ENCODE measurements around the gene IZUMO1.
"Not testable (repeated sequence)": the region's sequence is repeated elsewhere in the genome, so short reads cannot be mapped to it uniquely, and the experiment has no call there.

Gene IZUMO1

GRCh38 chr19:48746738-48747575 is at the start of gene IZUMO1:
TSS of gene IZUMO1 (minus strand) at chr19:48746909. CDS start at chr19:48745859, 1,050 bp downstream.
- DNase-seq, result peak; percentile 46

GRCh38 chr19:48795685-48796070 is 49.0 kb upstream of the IZUMO1 start:
- DNase-seq, result no peak

DNA sequence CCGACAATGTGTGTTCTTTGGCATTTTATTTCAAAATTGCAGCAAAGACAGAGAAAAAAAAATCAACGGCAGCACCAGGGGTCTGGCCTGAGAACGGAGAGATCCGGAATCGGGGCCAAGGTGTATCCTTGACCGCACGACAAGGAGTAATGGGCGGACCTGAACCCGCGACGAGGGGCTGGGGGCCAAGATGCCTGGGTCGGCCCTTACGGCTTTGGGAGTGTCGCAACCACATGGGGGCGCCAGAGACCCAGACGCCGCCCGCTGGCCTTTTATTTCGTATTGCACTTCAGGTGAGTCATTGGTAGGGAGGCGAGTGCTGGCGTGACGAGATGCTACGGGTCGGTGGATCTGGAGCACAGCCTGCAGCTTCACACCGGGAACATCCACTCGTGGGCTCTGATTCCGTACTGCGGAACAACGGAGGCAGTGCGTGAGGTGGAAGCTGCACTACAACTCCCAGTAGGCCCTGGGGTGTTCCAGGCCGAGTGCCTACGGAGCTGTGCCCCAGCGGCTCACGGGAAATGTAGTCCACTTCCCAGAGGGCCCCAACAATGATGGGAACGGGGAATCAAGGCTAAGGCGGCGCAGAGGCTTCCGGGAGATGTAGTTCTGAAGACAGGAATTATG is 48.5 kb upstream of the IZUMO1 start:
- peak; percentile 85 for DNase-seq

GRCh38 chr19:48794291-48794690 is 47.6 kb upstream of the IZUMO1 start:
- no peak for DNase-seq

GRCh38 chr19:48793271-48793670 is 46.6 kb upstream of the IZUMO1 start:
- no peak for DNase-seq

GRCh38 chr19:48787331-48787730 is 40.6 kb upstream of the IZUMO1 start:
- DNase-seq, result not testable (repeated sequence)

DNA sequence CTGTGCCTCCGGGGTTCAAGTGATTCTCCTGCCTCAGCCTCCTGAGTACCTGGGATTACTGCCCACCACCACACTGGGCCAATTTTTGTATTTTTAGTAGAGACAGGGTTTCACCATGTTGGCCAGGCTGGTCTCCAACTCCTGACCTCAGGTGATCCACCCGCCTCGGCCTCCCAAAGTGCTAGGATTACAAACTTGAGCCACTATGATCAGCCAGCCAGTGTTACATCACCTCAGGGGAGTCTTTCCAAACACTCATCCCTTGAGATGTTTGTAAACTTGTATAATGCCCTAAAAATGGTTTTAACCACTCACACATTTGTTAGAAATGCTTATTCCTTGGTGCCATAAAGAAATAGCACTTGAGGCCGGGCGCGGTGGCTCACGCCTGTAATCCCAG is 39.7 kb upstream of the IZUMO1 start:
- DNase-seq, result not testable (repeated sequence)

- no peak for DNase-seq
Measured at GRCh38 chr19:48784527-48784926, 37.8 kb upstream of the IZUMO1 start.

DNA sequence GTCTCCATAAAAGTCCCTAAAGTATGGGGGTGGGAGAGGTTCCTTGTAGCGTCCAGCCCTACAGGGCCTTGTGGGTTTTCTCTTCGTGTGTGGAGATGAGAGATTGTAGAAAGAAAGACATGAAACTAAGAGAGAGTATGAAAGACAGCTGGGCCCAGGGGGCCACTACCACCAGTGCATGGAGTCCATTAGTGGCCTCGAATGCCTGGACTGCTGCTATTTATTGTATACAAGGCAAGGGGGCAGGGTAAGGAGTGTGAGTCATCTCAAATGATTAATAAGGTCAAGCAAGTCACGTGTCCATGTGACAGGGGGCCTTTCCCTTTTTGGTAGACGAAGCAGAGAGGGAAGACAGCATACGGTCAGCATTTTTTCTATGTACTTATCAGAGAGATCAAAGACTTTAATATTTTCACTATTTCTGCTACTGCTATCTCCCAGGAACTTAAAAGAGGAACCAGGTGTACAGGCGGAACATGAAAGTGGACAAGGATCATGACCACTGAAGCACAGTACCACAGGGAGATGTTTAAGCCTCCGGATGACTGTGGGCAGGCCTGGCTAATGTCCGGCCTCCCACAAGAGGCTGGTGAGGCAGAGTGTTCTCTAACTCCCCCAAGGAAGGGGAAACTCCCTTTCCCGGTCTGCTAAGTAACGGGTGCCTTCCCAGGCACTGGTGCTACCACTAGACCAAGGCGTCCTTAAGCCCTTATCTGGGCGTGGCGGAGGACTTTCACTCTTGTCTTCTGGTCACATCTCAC is 34.1 kb upstream of the IZUMO1 start:
- no peak for DNase-seq

DNA sequence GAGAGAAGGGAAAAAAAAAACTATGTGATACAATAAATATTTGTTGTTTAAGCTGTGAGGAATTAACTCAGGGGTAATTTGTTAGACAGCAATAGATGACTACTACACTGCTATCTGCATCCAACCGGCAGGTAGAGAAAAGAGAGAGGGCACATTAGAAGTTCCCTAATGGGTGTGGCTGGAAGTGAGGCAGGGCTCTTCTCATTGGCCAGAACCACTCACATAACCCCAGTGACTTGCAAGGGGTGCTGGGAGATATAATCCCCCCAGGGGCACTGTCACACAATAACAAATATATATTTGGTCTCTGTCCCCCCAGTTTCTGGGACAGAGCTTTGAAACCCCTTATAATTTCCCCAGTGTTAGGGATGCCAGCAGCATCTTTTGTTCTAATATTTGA is 32.9 kb upstream of the IZUMO1 start:
- DNase-seq, result no peak

DNA sequence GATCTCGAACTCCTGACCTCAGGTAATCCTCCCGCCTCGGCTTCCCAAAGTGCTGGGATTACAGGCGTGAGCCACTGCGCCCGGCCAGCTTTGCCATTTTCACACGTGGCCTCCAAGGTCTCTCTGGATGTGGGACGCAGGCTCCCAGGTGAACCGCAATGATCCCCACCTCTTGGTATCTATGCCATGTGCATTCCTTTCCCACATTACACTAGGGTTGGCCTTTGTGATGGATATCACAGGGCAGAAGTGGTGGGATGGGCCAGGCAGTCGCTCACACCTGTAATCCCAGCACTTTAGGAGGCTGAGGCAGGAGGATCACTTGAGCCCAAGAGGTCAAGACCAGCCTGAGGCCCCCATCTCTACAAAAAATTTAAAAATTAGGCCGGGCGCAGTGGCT is 31.0 kb upstream of the IZUMO1 start:
- no peak for DNase-seq

- no peak for DNase-seq
Measured at GRCh38 chr19:48777139-48777538, 30.4 kb upstream of the IZUMO1 start.

GRCh38 chr19:48772503-48772953 is 25.8 kb upstream of the IZUMO1 start:
- no peak for DNase-seq

DNA sequence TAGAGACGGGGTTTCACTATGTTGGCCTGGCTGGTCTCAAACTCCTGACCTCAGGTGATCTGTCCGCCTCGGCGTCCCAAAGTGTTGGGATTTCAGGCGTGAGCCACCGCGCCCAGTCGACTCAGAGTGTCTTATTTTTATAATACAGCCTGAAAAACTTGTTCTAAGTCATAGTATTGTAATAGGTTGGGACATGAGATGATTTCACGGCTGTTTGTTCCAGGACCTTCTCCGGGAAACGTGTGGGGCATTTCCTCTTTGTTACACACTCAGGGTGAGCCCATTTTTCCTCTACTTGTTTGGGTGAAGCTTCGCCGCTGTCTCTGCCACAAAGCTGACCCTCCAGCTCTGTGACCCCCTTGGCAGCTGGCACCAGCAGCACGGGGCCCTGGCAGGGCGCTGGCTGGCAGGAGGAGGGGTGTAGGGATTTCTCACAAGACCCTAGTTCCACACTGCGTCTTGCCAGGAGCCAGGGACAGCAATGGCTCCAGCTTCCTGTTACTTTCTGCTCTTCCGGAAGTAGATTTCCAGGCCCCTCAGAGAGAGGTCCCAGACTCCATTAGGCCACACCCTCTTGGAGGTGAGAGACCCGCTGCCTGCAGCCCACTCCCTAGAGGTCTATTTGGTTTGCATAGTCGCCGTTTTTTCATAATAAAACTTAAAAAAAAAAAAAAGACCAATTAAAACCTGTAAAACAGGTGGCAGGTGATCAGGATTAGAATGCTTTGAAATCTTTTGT is 24.2 kb upstream of the IZUMO1 start:
- DNase-seq, result no peak

DNA sequence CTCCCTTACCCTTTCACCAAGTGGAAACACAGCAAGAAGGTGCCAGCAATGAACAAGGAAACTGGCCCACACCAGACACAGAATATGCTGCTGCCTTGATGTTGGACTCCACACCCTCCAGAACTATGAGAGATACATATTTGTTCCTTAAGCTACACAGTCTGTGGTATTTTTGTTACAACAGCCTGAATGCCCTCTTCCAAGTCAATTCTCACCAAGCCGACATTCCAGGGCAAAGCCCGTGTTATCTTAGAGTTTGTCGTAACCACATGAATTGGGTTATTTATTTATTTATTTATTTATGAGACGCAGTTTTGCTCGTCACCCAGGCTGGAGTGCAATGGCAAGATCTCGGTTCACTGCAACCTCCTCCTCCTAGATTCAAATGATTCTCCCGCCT is 23.6 kb upstream of the IZUMO1 start:
- no peak for DNase-seq

DNA sequence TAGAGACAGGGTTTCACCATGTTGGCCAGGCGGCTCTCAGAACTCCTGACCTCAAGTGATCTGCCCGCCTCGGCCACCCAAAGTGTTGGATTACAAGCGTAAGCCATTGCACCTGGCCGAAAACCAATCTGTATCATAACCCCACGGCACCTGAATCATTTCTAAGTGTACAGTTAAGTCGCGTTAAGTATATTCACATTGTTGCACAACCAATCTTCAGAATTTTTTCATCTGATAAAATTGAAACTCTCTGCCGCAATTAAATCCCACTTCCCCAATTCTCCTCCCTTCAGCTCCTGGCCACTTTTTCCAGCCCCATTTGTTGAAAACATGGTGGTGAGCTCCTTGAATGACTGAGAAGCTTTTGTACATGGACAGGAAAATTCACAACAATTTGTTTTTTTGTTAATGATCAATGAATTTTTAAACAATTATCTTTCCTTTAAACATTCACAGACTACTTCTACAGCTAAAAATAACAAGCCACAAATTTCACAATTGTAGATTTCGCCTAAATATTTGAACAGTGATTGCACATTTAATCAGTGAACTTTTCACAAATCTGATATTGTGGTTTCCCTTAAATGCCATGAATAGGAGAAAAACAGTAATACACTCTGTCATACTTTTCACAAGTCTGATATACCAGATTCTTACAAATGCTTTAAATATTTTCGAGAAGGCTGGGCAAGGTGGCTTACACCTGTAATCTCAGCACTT is 22.4 kb upstream of the IZUMO1 start:
- no peak for DNase-seq

- DNase-seq, result not testable (repeated sequence)
Measured at GRCh38 chr19:48768171-48768753, 21.6 kb upstream of the IZUMO1 start.

DNA sequence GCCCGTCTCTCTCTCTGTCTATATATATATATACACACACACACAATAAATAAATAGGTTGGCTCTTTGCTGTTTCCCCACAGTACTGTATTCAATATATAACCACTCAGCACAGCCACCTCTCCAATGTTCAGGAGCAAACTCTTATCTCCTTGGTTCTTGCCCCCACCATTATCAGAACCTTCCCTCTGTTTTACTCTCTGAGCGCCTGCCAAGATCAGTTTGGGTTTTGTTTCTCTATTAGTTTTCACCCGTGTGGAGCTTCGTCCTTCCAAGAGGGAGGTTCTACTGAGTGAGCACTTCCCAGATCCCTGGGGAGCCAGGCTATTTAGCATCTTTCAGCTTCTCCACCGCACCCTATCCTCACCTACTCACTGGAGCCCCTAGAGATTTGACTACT is 19.1 kb upstream of the IZUMO1 start:
- not testable (repeated sequence) for DNase-seq

DNA sequence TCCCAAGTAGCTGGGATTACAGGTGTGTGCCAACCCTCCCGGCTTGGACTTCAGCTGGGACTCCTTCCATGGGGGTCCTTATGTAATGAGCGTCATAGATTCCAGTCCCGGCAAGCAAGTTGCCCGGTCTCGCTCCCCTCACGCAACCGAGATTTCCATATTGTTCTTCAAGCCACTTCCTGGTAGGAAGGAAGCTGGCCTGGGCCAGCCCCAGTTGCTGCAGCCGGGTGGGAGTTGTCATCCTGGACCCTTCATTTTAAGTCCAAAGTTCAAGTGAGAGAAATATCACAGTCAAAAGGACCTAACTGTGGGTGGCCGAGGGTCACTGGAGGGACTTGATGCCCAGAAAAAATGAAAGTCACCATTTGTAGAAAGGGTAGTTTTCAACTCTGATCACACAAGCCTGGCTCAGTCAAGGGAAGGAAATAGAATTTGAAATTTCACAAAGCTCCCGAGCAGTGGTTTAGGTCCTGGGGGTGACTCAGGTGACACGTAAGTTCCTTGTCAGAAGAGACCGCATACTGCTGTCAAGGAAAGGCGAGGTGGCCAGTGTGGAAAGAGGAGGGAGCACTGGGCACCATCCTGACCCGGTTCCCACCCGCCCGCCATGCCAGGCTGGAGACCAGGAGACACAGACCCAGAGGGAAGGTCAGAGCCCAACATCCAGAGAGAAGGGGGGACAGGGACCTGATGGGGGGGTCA is 13.9 kb upstream of the IZUMO1 start:
- DNase-seq, result no peak

GRCh38 chr19:48757741-48758144 is 11.0 kb upstream of the IZUMO1 start:
- DNase-seq, result no peak

- DNase-seq, result no peak
Measured at GRCh38 chr19:48757089-48757675, 10.5 kb upstream of the IZUMO1 start.
